ENCODE data around the gene SHISA7. TPM values are rescaled to one million over a fixed set of nuclear protein-coding genes. Genes with fewer than 3 reads are reported as not detected.

Gene SHISA7
- total RNA-seq, 1 donor from 2014 or later: not detected

DNA sequence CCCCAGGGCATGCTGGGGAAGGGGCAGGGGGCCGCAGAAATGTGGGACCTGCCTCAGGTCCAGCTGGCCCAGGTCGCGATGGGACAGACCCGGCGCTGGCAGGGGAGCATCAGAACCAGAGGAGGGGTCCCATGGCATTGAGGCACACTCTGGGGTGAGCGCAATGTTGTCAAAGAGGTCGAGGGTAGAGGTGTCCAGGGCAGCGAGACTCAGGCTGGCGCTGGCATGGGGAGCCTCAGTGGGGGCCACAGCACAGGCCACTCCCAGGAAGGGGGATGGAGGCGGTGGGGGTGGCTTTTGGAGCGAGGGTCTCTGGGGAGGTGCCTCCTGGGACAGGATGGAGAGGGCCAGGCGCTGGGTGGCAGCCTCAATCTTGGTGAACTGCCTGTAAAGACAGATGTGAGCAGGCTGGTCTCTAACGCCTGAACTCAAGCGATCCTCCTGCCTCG lies 20.5 kb upstream of the SHISA7 start:
- Histone ChIP-seq H3K4me3 (ENCODE audit: low read length in 3 of 3) (no peak overlapping the region), H3K9ac (ENCODE audit: low read depth in 1 of 3, low read length in 3 of 3) (no peak overlapping the region), H3K27me3 (ENCODE audit: control insufficient read depth in 3 of 3, insufficient read depth in 3 of 3, low read length in 3 of 3) (no peaks in the 10 kb centered on the region)

DNA sequence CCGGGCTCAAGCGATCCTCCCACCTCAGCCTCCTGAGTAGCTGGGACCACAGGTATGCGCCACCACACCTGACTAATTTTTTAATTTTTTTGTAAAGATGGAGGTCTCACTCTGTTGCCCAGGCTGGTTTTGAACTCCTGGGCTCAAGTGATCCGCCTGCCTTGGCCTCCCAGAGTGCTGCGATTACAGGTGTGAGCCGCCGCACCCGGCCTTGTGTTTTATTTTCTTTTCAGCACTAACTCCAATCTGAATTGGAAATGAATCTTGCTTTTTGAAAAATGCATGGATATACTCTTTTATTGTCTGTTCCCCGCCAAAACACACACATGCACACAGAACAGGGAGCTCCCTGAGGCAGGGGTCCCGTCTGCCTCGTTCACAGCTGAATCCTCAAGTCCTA lies 19.6 kb upstream of the SHISA7 start:
- Histone ChIP-seq H3K4me1 (ENCODE audit: control insufficient read depth in 3 of 3, insufficient read depth in 3 of 3, low read length in 3 of 3) (peaks cover 18 to 25% (median 21%) of the 10 kb centered on the region in 3 donors), H3K9ac (ENCODE audit: low read depth in 1 of 3, low read length in 3 of 3) (peak overlapping the region in 1 of 3 donors; percentile 94), H3K9me3 (ENCODE audit: control insufficient read depth in 3 of 3, low read length in 3 of 3) (no peaks in the 10 kb centered on the region), H3K27ac (ENCODE audit: low read depth, low read length) (no peak overlapping the region), H3K4me3 (ENCODE audit: low read length in 3 of 3) (no peak overlapping the region), H3K36me3 (ENCODE audit: control insufficient read depth in 3 of 3, insufficient read depth in 3 of 3, low read length in 3 of 3) (no peaks in the 10 kb centered on the region), H3K27me3 (ENCODE audit: control insufficient read depth in 3 of 3, insufficient read depth in 3 of 3, low read length in 3 of 3) (no peaks in the 10 kb centered on the region)

More for the DNA sequence above, 20.5 kb upstream of the SHISA7 start:
- H3K4me1 ChIP-seq (ENCODE audit: control insufficient read depth in 3 of 3, insufficient read depth in 3 of 3, low read length in 3 of 3): peaks cover 21 to 29% (median 21%) of the 10 kb centered on the region in 3 donors
- H3K27ac ChIP-seq (ENCODE audit: low read depth, low read length): no peak overlapping the region
- H3K36me3 ChIP-seq (ENCODE audit: control insufficient read depth in 3 of 3, insufficient read depth in 3 of 3, low read length in 3 of 3): no peaks in the 10 kb centered on the region
- no peaks in the 10 kb centered on the region for H3K9me3 ChIP-seq (ENCODE audit: control insufficient read depth in 3 of 3, low read length in 3 of 3)

DNA sequence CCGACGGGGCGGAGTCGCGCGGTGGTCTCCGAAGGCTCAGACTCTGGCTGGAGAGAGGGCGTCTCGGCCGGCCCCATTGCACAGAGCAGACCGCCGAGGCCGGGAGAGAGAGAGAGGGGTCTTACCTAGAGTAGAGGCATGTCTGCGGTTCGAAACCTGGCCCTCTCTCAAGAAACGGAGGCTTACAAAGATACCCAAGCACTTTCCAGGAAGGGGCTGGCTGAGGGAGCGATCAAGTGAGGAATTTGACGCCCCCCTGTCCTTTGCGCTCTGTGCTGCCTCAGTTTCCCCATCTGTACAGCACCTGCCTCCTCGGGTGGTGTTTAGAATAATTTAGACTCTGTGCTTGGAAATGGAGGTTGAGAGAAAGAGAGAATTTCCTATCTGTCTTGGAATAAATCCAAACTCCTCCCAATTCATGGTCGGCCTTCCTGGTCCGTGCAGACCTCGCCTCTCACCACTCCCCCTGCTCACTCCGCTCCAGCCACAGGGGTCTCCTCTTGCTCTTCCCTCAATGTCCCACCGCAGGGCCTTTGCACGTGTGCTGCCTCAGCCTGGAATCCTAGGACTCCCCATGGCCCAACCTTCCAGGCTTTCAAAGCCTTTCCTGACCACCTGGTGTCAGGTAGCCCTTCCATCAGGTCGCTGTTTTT lies 19.0 kb upstream of the SHISA7 start:
- Histone ChIP-seq H3K27me3 (ENCODE audit: control insufficient read depth in 3 of 3, insufficient read depth in 3 of 3, low read length in 3 of 3) (no peaks in the 10 kb centered on the region), H3K27ac (ENCODE audit: low read depth, low read length) (peak overlapping the region; percentile 69), H3K36me3 (ENCODE audit: control insufficient read depth in 3 of 3, insufficient read depth in 3 of 3, low read length in 3 of 3) (no peaks in the 10 kb centered on the region), H3K4me1 (ENCODE audit: control insufficient read depth in 3 of 3, insufficient read depth in 3 of 3, low read length in 3 of 3) (peaks cover 14 to 25% (median 17%) of the 10 kb centered on the region in 3 donors), H3K9ac (ENCODE audit: low read depth in 1 of 3, low read length in 3 of 3) (peak overlapping the region; percentile 73 to 94 (median 76)), H3K9me3 (ENCODE audit: control insufficient read depth in 3 of 3, low read length in 3 of 3) (no peaks in the 10 kb centered on the region), H3K4me3 (ENCODE audit: low read length in 3 of 3) (peak overlapping the region; percentile 72 to 90 (median 78))

DNA sequence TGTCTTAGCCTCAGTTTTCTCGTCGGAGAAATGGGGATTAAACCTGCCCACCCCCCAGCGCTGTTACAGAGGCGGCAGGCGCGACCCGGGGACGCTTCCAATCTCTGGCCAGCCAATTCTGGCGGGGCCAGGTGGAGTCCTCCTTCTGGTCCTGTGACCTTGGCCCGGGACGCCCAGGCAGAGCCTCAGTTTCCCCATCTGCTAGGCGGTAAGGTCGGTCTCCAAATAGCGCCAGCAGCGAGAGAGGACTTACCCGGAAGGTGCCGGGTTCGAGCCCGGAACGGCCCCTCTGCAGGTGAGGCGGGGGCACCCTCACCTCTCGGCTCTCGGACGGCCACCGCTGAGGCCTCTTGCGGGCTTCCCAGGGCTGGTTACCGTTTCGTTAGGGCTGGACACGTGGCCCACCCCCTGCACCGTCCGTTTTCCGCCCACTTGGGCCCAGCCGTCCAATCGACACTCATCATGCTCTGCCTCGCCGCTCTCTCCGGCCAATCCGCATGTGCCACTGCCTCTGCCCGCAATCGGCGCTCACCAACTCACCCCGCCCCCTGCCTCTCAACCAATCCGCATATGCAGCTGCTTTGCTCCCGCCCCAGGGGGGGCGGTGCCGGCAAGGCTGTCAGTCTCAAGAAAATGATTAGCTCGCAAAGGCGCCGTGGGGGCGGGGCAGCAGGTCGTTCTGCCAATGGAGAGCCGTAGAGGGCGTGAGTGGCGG lies 18.3 kb upstream of the SHISA7 start, which contains the start of gene ISOC2:
Gene ISOC2 (minus strand): TSS at position 384 of the 715 bp plus-strand sequence. CDS start 5,156 bp downstream, outside the sequence.
- H3K27ac ChIP-seq (ENCODE audit: low read depth, low read length): peak within 1 kb of the TSS; percentile 91
- no peaks in the 10 kb centered on the region for H3K9me3 ChIP-seq (ENCODE audit: control insufficient read depth in 3 of 3, low read length in 3 of 3)
- peak within 1 kb of the TSS; percentile 88 to 94 (median 93) for H3K9ac ChIP-seq (ENCODE audit: low read depth in 1 of 3, low read length in 3 of 3)

DNA sequence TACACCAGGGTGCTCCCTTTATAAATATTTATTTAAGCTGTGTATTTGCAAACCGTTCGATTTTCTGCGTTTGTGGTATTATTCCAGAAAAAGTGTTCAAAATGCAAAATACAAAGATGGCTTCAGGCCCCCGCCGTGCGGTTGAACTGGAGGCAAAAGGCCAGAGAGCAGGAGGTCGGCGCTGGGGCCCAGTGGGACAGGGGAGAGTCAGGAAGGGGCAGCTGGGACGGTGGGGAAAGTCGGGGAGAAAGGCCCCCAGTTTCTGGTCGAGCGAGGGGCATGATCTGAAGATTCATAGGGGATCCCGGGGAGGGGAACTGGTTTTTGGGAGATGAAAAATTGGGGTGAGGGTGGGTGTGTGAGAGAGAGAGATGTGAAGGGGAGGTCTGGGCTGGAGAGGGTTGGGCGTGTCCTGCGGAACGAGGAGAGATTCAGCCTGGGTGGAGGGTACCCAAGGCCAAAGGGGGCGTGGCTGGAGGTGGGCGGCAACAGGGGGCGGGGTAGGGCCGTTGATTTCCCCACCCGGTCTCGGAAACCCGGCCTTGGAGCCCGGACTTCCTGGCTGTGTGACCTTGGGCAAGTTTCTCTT lies 17.7 kb upstream of the SHISA7 start:
- Histone ChIP-seq H3K9ac (ENCODE audit: low read depth in 1 of 3, low read length in 3 of 3) (peak overlapping the region; percentile 88 to 94 (median 93)), H3K27ac (ENCODE audit: low read depth, low read length) (peak overlapping the region; percentile 91), H3K9me3 (ENCODE audit: control insufficient read depth in 3 of 3, low read length in 3 of 3) (no peaks in the 10 kb centered on the region), H3K4me1 (ENCODE audit: control insufficient read depth in 3 of 3, insufficient read depth in 3 of 3, low read length in 3 of 3) (peaks cover 14 to 25% (median 17%) of the 10 kb centered on the region in 3 donors), H3K27me3 (ENCODE audit: control insufficient read depth in 3 of 3, insufficient read depth in 3 of 3, low read length in 3 of 3) (no peaks in the 10 kb centered on the region), H3K36me3 (ENCODE audit: control insufficient read depth in 3 of 3, insufficient read depth in 3 of 3, low read length in 3 of 3) (peaks cover 0 to 2% (median 2%) of the 10 kb centered on the region in 3 donors), H3K4me3 (ENCODE audit: low read length in 3 of 3) (peak overlapping the region; percentile 88 to 97 (median 93))

More for the DNA sequence above, 18.3 kb upstream of the SHISA7 start, which contains the start of gene ISOC2:
- Histone ChIP-seq H3K36me3 (ENCODE audit: control insufficient read depth in 3 of 3, insufficient read depth in 3 of 3, low read length in 3 of 3) (no peaks in the 10 kb centered on the region), H3K4me3 (ENCODE audit: low read length in 3 of 3) (peak within 1 kb of the TSS; percentile 88 to 97 (median 93)), H3K27me3 (ENCODE audit: control insufficient read depth in 3 of 3, insufficient read depth in 3 of 3, low read length in 3 of 3) (no peaks in the 10 kb centered on the region), H3K4me1 (ENCODE audit: control insufficient read depth in 3 of 3, insufficient read depth in 3 of 3, low read length in 3 of 3) (peaks cover 14 to 25% (median 17%) of the 10 kb centered on the region in 3 donors)

DNA sequence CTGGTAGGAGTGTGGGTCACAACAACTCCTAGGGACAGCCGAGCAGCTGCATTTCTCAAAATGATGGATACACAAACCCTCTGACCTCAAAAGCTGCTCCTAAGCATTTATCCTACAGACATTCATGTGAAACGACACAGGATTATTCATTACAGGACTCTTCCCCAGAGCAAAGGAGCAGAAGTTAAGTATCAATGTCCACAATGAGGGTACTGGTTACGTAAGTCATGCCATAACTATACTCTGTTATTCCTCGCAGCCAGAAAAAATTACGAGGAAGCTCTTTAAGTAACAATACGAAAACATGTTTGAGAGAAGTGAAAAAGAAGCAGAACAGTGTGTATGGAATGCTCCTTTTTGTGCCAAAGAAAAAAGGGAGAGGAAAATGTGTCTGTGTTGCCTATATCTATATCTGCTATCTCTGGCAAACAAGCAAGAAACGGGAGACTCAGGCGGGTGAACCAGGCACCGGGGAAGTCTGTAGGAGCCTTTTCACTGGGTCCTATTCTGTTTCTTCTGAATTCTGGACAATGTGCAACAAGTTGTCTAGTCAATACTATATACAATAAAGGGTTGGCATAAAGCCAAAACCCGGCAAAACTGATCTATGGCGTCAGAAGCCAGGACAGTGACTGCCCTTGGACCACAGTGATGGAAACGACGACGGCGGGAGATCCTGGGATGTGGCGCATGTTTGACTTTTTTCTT lies 17.0 kb upstream of the SHISA7 start:
- H3K27ac ChIP-seq (ENCODE audit: low read depth, low read length): no peak overlapping the region

GRCh38 chr19:55459551-55459949 lies 16.4 kb upstream of the SHISA7 start:
- H3K27ac ChIP-seq (ENCODE audit: low read depth, low read length): no peak overlapping the region
- H3K4me3 ChIP-seq (ENCODE audit: low read length in 3 of 3): peak overlapping the region in 1 of 3 donors; percentile 23

More for the DNA sequence above, 17.0 kb upstream of the SHISA7 start:
- Histone ChIP-seq H3K4me1 (ENCODE audit: control insufficient read depth in 3 of 3, insufficient read depth in 3 of 3, low read length in 3 of 3) (peaks cover 14 to 25% (median 17%) of the 10 kb centered on the region in 3 donors), H3K27me3 (ENCODE audit: control insufficient read depth in 3 of 3, insufficient read depth in 3 of 3, low read length in 3 of 3) (no peaks in the 10 kb centered on the region), H3K4me3 (ENCODE audit: low read length in 3 of 3) (peak overlapping the region in 2 of 3 donors; percentile 88 to 97), H3K9me3 (ENCODE audit: control insufficient read depth in 3 of 3, low read length in 3 of 3) (no peaks in the 10 kb centered on the region), H3K9ac (ENCODE audit: low read depth in 1 of 3, low read length in 3 of 3) (peak overlapping the region in 2 of 3 donors; percentile 23 to 62), H3K36me3 (ENCODE audit: control insufficient read depth in 3 of 3, insufficient read depth in 3 of 3, low read length in 3 of 3) (peaks cover 0 to 6% (median 2%) of the 10 kb centered on the region in 3 donors)

DNA sequence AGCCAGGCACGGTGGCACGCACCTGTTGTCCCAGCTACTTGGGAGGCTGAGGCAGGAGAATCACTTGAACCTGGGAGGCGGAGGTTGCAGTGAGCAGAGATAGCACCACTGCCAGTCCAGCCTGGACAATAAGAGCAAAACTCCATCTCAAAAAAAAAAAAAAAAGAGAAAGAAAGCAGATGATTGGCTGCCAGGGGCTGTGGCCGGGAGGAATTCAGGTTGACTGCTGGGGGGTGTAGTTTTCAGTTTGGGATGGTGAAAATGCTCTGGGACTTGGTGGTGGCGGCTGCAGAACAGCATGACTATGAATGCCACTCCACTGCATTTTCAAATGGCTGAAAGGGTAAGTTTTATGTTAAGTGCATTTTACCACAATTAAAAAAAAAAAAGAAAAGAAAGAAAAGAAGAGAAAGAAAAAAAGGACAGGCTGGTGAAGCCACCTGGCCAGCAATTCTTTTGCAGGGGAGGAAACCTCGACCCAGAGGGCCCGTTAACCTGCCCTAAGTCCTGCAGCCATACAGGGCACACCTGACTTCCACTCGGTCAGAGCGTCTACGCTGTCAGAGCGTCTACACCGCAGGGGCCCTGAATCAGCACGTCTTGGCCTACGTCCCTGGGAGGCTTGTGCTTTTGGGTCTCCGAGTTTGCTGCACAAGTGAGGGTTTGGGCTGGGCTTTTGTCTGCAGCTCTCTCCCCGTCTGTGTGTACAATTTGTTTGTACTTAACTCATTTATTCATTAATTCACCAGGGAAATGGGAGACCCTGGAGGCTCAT lies 14.8 kb upstream of the SHISA7 start:
- Histone ChIP-seq H3K27me3 (ENCODE audit: control insufficient read depth in 3 of 3, insufficient read depth in 3 of 3, low read length in 3 of 3) (no peaks in the 10 kb centered on the region), H3K36me3 (ENCODE audit: control insufficient read depth in 3 of 3, insufficient read depth in 3 of 3, low read length in 3 of 3) (peaks cover 0 to 6% (median 2%) of the 10 kb centered on the region in 3 donors), H3K9ac (ENCODE audit: low read depth in 1 of 3, low read length in 3 of 3) (no peak overlapping the region)

More at GRCh38 chr19:55459551-55459949, 16.4 kb upstream of the SHISA7 start:
- no peaks in the 10 kb centered on the region for H3K27me3 ChIP-seq (ENCODE audit: control insufficient read depth in 3 of 3, insufficient read depth in 3 of 3, low read length in 3 of 3)
- H3K36me3 ChIP-seq (ENCODE audit: control insufficient read depth in 3 of 3, insufficient read depth in 3 of 3, low read length in 3 of 3): peaks cover 0 to 6% (median 2%) of the 10 kb centered on the region in 3 donors
- H3K9me3 ChIP-seq (ENCODE audit: control insufficient read depth in 3 of 3, low read length in 3 of 3): no peaks in the 10 kb centered on the region
- H3K4me1 ChIP-seq (ENCODE audit: control insufficient read depth in 3 of 3, insufficient read depth in 3 of 3, low read length in 3 of 3): peaks cover 14 to 25% (median 17%) of the 10 kb centered on the region in 3 donors
- H3K9ac ChIP-seq (ENCODE audit: low read depth in 1 of 3, low read length in 3 of 3): peak overlapping the region in 1 of 3 donors; percentile 25

GRCh38 chr19:55456347-55456746 lies 13.2 kb upstream of the SHISA7 start:
- Histone ChIP-seq H3K36me3 (ENCODE audit: control insufficient read depth in 3 of 3, insufficient read depth in 3 of 3, low read length in 3 of 3) (peaks cover 0 to 6% (median 2%) of the 10 kb centered on the region in 3 donors), H3K27me3 (ENCODE audit: control insufficient read depth in 3 of 3, insufficient read depth in 3 of 3, low read length in 3 of 3) (peaks cover 6 to 11% (median 9%) of the 10 kb centered on the region in 3 donors)

More for the DNA sequence above, 14.8 kb upstream of the SHISA7 start:
- Histone ChIP-seq H3K4me1 (ENCODE audit: control insufficient read depth in 3 of 3, insufficient read depth in 3 of 3, low read length in 3 of 3) (peaks cover 14 to 25% (median 17%) of the 10 kb centered on the region in 3 donors), H3K9me3 (ENCODE audit: control insufficient read depth in 3 of 3, low read length in 3 of 3) (no peaks in the 10 kb centered on the region), H3K4me3 (ENCODE audit: low read length in 3 of 3) (no peak overlapping the region), H3K27ac (ENCODE audit: low read depth, low read length) (no peak overlapping the region)

More at GRCh38 chr19:55456347-55456746, 13.2 kb upstream of the SHISA7 start:
- Histone ChIP-seq H3K27ac (ENCODE audit: low read depth, low read length) (no peak overlapping the region), H3K9me3 (ENCODE audit: control insufficient read depth in 3 of 3, low read length in 3 of 3) (no peaks in the 10 kb centered on the region), H3K4me3 (ENCODE audit: low read length in 3 of 3) (no peak overlapping the region), H3K9ac (ENCODE audit: low read depth in 1 of 3, low read length in 3 of 3) (no peak overlapping the region), H3K4me1 (ENCODE audit: control insufficient read depth in 3 of 3, insufficient read depth in 3 of 3, low read length in 3 of 3) (peaks cover 14 to 23% (median 18%) of the 10 kb centered on the region in 3 donors)
